Fibroblast of lung (primary cell): ENCODE measurements around the gene TAMALIN. TPM values are rescaled to one million over a fixed set of nuclear protein-coding genes. Genes with fewer than 3 reads are reported as not detected.
A peak's percentile ranks its signal among the peaks of the same experiment; 100 is the strongest.

Experiments
- DNase-seq, 2 donors: peaks; one replicate each; pipeline versions ENCODE4 v3.0.0 to v3.0.0-alpha.2; 2010; ENCODE audit warnings: low read depth in 2 of 2
- H2AFZ ChIP-seq: 2 replicates; pipeline ENCODE4 v1.5.1; 2012; ENCODE audit warnings: low read length, control low read depth, inconsistent platforms
- H3K27ac ChIP-seq: 2 replicates; pipeline ENCODE4 v1.5.1; 2011; ENCODE audit warnings: low read length, control low read depth; ENCODE audit not compliant: insufficient read depth
- H3K27me3 ChIP-seq: 2 replicates; pipeline ENCODE4 v1.5.1; 2011; ENCODE audit warnings: mild to moderate bottlenecking, low read length; ENCODE audit not compliant: control insufficient read depth, insufficient read depth
- H3K36me3 ChIP-seq: 2 replicates; pipeline ENCODE4 v1.5.1; 2011; ENCODE audit warnings: low read length; ENCODE audit not compliant: control insufficient read depth, insufficient read depth
- H3K4me1 ChIP-seq: 2 replicates; pipeline ENCODE4 v1.5.1; 2011; ENCODE audit warnings: low read length; ENCODE audit not compliant: control insufficient read depth, insufficient read depth; ENCODE audit errors: extremely low read depth
- H3K4me2 ChIP-seq: 2 replicates; pipeline ENCODE4 v1.5.1; 2011; ENCODE audit warnings: low read length, control low read depth; ENCODE audit not compliant: insufficient read depth; ENCODE audit errors: extremely low read depth
- H3K4me3 ChIP-seq, 4 experiments: fragments of 200-600 bp in 1 of 4; sonication (generic) in 1 of 4; replicated peaks in 1 of 4; 2 replicates each; pipeline ENCODE4 v1.5.1; 2011 to 2016; ENCODE audit warnings: low read length in 4 of 4, low read depth in 3 of 4, mild to moderate bottlenecking in 3 of 4, control low read depth in 2 of 4, inconsistent platforms in 1 of 4, mixed read lengths in 1 of 4; ENCODE audit not compliant: insufficient read depth in 1 of 4; ENCODE audit errors: control extremely low read depth in 1 of 4
- H3K79me2 ChIP-seq: 2 replicates; pipeline ENCODE4 v1.5.1; 2012; ENCODE audit warnings: mild to moderate bottlenecking, low read length, inconsistent platforms; ENCODE audit not compliant: control insufficient read depth, insufficient read depth
- H3K9ac ChIP-seq: 2 replicates; pipeline ENCODE4 v1.5.1; 2011; ENCODE audit warnings: mild to moderate bottlenecking, low read length, control low read depth; ENCODE audit not compliant: insufficient read depth
- H3K9me3 ChIP-seq: 2 replicates; pipeline ENCODE4 v1.5.1; 2012; ENCODE audit warnings: low read depth, low read length; ENCODE audit not compliant: control insufficient read depth, insufficient read depth
- H4K20me1 ChIP-seq: 2 replicates; pipeline ENCODE4 v1.5.1; 2011; ENCODE audit warnings: low read length; ENCODE audit not compliant: control insufficient read depth, insufficient read depth; ENCODE audit errors: extremely low read depth
- CTCF ChIP-seq, 2 donors: IDR thresholded peaks in 1 of 2; conservative IDR thresholded peaks in 1 of 2; 1 replicate in 1 of 2; 2 replicates in 1 of 2; pipeline ENCODE4 v1.5.1; 2011 to 2012; ENCODE audit warnings: low read length in 2 of 2, control low read depth in 1 of 2, inconsistent platforms in 1 of 2, low read depth in 1 of 2, mild to moderate bottlenecking in 1 of 2
- EZH2 ChIP-seq: IDR thresholded peaks from 2 replicates; pipeline ENCODE4 v1.5.1; 2012; ENCODE audit warnings: low read length, control low read depth, mild to moderate bottlenecking; ENCODE audit errors: missing control alignments
- polyA plus RNA-seq, 2 donors: library from polyadenylated mRNA; depleted of rRNA in 1 of 2; stranded (reverse) in 1 of 2; unstranded in 1 of 2; fragments of >200 nt; gene quantifications; 2 replicates each; pipeline ENCODE4 v1.2.1, GENCODE V29; 2011 to 2012; ENCODE audit warnings: missing spikeins in 1 of 2
- total RNA-seq: library from RNA; depleted of rRNA; stranded (reverse); fragments of >200 nt; gene quantifications from 2 replicates; pipeline ENCODE4 v1.2.1, GENCODE V29; 2014

TAMALIN gene
- total and polyA plus RNA-seq, 2 donors (not counting 1 experiment from before 2014, with no cell fraction given): 5.3 to 12.1 TPM

- Histone ChIP-seq H3K4me1 (no peaks in the 10 kb centered on the region), H3K9ac (no peak overlapping the region), H3K79me2 (no peaks in the 10 kb centered on the region), H3K9me3 (no peaks in the 10 kb centered on the region), H3K4me3 (no peak overlapping the region), H3K27ac (no peak overlapping the region), H3K27me3 (no peaks in the 10 kb centered on the region), H2AFZ (no peak overlapping the region), H3K36me3 (peaks cover 10% of the 10 kb centered on the region), H4K20me1 (no peaks in the 10 kb centered on the region), H3K4me2 (peak overlapping the region; percentile 52)
- TF ChIP-seq EZH2 (no peak), CTCF (conservative IDR thresholded peaks at IDR 0.05 in 1 of 2, IDR thresholded peaks at IDR 0.05 in 1 of 2; ENCODE audit: low read depth in 1 of 2, low read length in 2 of 2) (no peak)
- peak in 1 of 2 donors; percentile 24 for DNase-seq
Measured at GRCh38 chr12:52056801-52057637, 50.3 kb downstream of the TAMALIN start.

GRCh38 chr12:52057638-52058576 is 51.2 kb downstream of the TAMALIN start:
- no peak overlapping the region for H3K4me2 ChIP-seq
- no peak overlapping the region for H2AFZ ChIP-seq
- peak in 1 of 2 donors; percentile 24 for DNase-seq
- no peaks in the 10 kb centered on the region for H3K9me3 ChIP-seq
- H3K4me1 ChIP-seq: no peaks in the 10 kb centered on the region
- no peaks in the 10 kb centered on the region for H3K79me2 ChIP-seq
- no peak overlapping the region for H3K9ac ChIP-seq
- H4K20me1 ChIP-seq: no peaks in the 10 kb centered on the region
- no peaks in the 10 kb centered on the region for H3K27me3 ChIP-seq
- TF ChIP-seq CTCF (conservative IDR thresholded peaks at IDR 0.05 in 1 of 2, IDR thresholded peaks at IDR 0.05 in 1 of 2; ENCODE audit: low read depth in 1 of 2, low read length in 2 of 2) (no peak), EZH2 (no peak)
- H3K27ac ChIP-seq: no peak overlapping the region
- H3K4me3 ChIP-seq: no peak overlapping the region
- H3K36me3 ChIP-seq: peaks cover 10% of the 10 kb centered on the region
